Fibroblast of pulmonary artery (primary cell): Measurements from ENCODE around the gene MARCHF3.
A peak's percentile ranks its signal among the peaks of the same experiment; 100 is the strongest.

Experiments
- DNase-seq: peaks from one replicate; pipeline ENCODE4 v3.0.0-alpha.2; 2010; ENCODE audit warnings: low read depth
- H3K4me3 ChIP-seq: replicated peaks from 2 replicates; pipeline ENCODE4 v1.5.1; 2011; ENCODE audit warnings: low read depth, mild to moderate bottlenecking, control low read depth, low read length, moderate library complexity
- CTCF ChIP-seq: IDR thresholded peaks from 2 replicates; pipeline ENCODE4 v1.5.1; 2011; ENCODE audit warnings: mild to moderate bottlenecking, control low read depth, low read length, inconsistent platforms; ENCODE audit errors: missing control alignments

MARCHF3 gene

GRCh38 chr5:126976520-126977172, 53.7 kb downstream of the MARCHF3 start:
- H3K4me3 ChIP-seq: no peak overlapping the region
- no peak for TF ChIP-seq CTCF
- DNase-seq: no peak

DNA sequence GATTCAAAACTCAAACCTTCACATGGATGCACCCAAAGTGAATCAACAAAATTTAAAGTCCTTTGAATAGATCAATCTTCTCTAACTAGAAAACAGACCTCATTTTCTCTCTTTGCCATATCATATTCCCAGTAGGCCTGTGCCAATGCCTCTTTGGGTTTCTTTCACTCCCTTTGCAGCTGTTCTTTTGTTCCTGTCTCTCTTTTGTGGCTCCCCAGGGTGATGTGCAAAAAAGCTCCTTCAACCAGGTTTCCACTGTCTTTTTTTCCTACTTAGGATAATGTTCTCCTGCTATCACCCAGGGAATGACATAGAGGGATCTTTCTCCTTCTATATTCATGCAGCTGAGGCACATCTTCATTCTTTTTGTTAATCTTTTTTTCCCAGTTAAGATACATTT, 54.6 kb downstream of the MARCHF3 start:
- TF ChIP-seq CTCF: no peak
- DNase-seq: no peak
- H3K4me3 ChIP-seq: no peak overlapping the region

- H3K4me3 ChIP-seq: no peak overlapping the region
- no peak for TF ChIP-seq CTCF
- DNase-seq: no peak
Observed at GRCh38 chr5:126973193-126973592, 57.2 kb downstream of the MARCHF3 start.

- H3K4me3 ChIP-seq: no peak overlapping the region
- DNase-seq: peak; percentile 71
- TF ChIP-seq CTCF: no peak
Observed at GRCh38 chr5:126972062-126972895, 58.1 kb downstream of the MARCHF3 start.

DNA sequence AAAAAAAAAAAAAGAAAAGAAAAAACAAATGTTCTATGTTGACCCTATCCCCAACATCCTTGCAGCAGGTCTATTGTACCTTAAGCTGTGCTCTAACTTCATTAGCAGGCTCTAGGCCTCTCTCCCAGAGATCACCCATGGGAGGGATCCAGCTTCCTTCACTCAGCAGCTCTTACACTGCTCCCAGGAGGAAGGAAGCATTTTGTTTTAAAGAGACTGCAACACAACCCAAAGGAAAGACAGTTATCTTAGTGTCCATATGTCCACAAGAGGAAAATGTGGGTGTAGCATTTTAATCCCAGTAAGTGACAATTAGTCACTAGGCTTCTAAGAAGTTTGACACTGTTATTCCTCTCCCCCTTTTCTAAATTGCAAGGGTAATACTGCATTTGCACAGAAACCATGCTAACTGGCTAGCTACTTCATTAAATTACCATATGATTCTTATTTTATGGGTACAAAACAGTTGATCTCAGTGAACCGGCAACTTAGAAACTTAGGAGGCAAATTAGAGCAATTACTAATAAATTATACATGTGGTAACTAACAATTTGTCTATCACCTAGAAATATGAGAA, 58.8 kb downstream of the MARCHF3 start:
- peak; percentile 16 for DNase-seq
- TF ChIP-seq CTCF: no peak
- H3K4me3 ChIP-seq: no peak overlapping the region

- peak; percentile 77 for DNase-seq
- no peak overlapping the region for H3K4me3 ChIP-seq
- TF ChIP-seq CTCF: no peak
Observed at GRCh38 chr5:126970517-126971017, 59.8 kb downstream of the MARCHF3 start.
